COLO668 (cell line): ENCODE results near the gene COL27A1.

Experiments used
- DNase-seq: peaks from one replicate; lab custom pipeline; 2025; ENCODE audit not compliant: unreplicated experiment; lab: John Stamatoyannopoulos, UW

The COL27A1 gene

DNA sequence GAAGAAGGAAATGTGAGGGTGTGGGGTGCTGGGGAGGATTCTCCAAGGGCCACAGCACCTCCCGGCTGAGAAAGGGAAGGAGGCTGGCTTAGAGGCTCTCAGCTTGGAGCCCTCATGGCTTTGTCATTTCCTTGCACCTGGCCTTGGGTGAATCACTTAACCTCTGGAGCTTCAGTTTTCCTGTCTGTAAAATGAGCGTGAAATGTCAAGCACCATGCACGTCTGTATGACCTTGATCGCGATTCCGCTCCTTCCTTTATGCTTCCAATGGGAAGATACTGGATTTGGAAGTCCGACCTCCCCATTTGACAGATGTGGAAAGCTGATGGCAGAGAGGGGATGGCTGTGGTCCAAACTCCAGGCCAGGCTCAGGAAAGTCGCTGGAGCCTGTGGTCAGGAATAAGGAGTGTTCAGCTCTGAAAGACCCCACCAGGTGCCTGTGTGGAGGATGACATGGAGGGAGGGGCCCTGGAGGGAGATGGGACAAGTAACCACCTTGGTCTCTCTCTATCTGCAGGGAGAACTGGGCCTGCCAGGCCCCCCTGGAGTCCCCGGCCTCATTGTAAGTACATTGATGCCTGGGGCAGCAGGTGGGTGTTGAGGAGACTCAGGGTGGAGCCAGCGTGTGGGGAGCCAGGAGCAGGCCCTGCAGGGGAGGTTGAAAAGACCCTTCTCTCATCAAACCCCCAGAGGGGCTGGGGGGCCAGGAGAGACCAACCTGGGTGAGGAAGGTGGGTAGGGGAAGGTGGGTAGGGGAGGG is 66.5 kb downstream of the COL27A1 start:
- DNase-seq, result no peak

DNA sequence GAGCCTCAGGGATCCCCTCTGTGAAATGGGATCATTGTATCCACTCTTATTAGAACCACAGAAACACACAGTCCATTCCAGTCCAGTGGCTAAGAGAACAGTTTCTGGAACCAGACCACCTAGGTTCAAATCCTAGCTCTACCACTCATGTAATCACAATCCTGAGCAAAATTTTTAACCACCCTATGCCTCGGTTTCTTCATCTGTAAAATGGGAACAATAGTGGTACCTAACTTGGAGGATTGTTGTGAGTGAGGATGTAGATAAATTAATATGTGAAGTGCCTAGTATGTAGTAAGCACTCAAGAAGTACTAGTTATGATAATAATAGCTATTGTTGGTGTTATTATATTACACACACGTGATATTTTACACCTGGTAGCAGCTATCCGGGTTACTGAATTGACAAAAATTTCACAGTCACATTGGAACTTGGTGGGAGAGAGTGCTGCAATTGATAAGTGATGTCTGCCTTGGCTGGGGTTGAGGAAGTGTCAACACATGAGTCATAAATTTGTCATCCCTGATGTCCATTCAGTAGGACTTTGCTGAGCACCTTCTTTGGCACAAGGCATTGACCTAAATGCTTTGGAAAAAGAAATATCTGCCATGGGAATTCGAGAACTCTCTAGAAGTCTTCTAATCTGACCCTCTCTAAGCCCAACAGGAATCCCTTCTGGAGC is 68.4 kb downstream of the COL27A1 start:
- DNase-seq, result no peak

DNA sequence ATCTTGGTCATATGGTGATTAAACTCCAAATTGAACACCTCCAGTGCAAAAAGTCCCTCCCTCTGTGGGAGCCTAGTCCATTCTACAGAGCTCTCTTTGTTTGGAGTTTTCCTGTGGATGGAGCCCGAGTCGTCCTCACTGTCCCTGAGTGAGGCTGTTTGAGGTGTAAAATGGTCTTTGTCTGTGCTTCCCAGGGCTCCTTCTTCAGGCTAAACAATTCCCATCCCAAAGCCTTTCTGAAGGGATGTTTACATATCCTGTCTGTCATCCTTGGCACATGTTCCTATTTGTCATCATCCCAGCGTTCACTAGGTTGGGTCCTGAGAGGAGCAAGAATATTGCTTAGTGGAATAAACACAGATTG is 68.9 kb downstream of the COL27A1 start:
- DNase-seq, result no peak

DNA sequence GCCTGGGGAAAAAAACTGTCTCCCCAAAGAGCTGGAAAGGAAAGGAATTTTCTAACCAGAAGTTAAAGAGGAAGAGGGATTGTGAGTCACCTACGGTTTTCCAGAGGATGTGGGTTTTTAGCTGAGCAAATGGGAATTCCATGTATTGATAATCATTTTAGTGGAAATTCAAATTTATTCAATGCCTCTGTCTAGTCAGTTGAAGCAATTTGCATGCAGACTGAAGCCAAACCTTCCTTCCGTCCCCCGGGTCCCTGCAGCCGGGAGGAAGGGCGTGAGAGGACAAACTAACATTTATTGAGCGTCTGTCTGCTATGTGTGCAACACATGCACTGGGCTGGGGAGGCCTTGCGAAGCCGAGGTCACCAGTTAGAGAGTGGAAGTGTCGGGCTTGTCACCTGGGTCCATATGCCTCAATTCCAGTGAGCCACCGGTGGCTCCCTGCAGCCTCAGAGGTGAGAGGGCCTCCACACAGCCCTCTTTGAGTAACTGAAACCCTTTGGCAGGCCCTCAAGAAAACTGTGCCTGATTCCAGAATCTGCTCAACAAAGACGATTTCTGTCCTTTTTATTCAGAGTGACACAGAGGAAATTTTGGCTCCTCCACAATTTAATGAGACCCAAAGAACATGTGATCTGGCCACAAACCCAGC is 70.3 kb downstream of the COL27A1 start:
- no peak for DNase-seq

DNA sequence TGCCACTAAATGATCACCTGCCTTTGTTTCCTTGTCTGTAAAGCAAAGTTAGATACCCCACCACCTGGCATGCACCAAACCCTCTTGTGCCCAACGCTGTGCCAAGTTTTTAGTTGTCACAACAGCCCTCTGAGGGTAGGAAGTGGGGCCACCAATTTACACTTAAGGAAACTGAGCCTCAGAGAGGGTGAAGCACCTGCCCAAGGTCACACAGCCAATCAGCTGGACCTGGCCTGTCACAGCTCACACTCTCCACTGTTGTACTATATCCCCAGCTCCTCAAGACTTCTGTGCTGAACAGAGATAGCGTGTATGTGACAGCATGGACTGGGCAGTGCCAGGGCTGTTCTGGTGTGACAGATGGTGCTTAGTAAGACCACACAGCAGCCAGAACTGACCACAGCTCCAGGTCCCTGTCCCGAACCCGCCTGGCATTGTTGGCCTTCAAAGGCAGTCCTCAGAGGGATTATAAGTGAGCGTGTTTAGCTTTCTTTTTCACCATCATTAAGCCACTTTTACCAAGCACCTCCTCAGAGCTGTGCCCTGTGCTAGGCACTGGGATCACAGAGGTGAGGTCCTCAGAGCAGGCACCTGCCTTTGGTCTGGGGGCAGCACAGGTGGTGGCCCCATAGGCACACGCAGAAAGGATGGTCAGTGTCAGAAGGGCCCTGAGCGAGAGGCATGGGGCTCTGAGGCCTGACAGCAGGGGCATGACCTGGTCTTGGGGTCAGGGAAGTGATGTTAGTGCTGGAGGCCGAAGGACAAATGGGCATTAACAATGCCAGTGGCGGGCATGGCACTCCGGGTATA is 71.1 kb downstream of the COL27A1 start:
- no peak for DNase-seq

DNA sequence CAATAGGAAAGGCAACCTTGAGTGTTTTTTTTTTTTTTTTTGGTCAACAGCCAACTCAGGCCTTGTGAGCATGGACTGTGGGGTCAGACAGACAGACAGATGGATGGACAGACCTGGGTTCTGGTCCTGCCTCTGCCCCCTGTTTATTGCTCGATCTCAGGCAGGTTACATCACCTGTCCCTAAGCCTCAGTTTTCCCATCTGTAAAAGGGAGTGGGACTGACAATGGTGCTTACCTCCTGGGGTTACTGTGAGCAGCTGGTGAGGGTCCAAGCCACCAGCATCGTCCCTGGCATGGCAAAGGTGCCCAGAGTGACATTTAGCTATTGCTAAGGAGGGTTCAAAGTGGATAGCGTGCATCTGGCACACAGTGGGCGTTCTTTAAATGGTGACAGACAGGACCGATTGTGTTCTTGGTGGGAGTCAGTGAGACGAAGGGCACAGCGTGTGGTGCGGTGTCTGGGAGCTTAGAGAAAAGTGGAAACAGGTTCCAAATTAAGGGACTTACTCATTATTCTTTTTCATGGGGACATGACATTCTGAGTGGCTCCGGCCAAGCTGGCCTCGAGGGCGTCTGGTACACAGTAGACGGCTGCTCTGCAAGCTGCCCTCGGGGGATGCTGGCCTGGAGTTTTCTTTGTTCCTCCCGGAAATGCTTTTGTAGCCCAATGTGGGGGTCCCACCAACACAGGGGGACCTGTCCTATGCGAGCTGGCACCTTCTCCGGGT is 72.1 kb downstream of the COL27A1 start:
- no peak for DNase-seq

DNA sequence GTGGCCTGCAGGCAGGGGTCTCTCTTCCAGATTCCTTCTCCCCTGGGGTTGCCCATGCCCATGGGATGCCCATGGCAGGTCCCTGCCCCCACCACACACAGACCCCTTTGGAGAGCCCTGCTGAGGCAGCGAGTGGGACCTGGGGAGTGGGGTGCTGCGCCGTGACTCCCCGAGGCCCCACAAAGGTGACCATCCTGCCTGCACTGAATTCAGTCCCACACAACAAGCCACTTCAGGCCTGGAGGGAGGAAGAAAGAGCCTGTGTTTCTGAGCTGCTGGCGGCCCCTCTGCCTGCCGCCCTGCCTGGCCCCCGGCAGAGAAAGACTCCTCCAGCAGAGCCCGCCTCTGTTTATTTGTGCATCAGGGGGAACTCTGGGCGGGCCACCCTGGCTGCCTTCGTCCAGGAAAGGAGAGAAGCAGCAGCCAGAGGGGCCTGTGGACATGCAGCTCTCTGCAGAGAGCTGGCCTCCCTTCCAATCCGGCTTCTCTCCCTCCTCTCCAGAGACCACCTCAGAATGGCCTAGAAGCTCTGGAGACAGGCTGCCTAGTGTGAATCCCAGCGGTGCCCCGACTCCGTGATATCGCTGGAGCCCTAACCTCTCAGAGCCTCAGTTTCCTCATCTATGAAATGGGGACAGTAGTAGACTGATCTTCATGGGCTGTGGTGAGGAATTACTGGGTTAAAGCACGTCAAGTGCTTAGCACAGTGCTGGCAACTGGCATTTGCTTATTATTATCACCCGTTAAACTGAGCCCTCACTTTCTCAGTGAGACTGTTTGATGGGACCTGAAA is 72.9 kb downstream of the COL27A1 start:
- DNase-seq, result no peak

DNA sequence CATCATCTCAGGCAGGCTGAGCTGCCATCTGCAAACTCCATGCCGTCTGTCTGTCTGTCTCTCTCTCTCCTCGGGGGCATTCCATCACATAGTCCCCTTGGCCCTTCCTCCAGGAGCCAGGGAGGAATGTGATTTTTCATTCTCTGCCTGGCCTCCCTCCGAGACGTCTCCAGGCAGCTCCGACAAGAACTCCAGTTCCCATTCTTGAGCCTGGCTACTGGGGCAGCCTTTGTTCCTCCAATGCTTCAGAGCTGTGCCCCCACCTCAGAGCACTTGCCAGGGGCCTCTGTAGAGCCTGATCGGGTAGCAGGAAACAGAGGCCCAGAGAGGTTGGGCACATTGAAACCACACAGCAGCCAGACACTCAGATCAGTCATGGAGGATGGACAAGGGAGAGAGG is 74.0 kb downstream of the COL27A1 start:
- DNase-seq, result no peak

DNA sequence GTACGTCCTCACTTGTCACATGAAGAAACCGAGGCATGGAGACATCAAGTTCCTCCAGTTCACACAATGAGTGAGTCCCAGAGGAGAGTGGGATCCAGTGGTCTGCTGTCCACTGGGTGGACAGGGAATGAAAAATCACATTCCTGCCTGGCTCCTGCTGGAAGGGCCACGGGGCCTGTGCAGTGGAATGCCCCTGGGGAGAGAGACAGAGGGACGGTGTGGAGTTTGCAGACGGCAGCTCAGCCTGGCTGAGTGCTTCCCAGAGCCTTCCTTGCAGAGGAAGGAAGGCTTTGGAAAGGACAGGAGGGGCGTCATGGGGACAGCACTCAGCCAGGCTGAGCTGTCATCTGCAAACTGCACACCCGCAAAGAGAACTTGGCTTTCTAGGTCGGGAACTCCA is 74.7 kb downstream of the COL27A1 start:
- no peak for DNase-seq

DNA sequence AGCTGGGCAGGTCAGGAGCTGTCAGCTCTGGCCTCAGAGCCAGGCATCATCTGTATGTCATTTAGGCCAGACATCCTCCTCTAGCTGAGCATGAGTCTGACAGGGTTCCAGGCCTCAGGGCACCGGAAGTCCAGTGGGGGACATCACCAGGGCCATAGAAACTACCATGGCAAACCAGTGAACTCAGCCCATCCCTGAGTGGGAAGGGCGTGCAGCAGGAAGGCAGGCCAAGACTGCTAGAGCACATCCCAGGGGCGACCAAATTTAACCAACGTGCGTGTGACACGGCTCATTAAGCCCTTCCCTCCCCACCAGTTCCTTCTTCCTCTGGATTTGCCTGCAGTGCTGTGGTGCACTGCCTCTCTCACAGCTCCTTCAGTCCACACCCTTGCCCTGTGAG is 75.9 kb downstream of the COL27A1 start:
- DNase-seq, result no peak

DNA sequence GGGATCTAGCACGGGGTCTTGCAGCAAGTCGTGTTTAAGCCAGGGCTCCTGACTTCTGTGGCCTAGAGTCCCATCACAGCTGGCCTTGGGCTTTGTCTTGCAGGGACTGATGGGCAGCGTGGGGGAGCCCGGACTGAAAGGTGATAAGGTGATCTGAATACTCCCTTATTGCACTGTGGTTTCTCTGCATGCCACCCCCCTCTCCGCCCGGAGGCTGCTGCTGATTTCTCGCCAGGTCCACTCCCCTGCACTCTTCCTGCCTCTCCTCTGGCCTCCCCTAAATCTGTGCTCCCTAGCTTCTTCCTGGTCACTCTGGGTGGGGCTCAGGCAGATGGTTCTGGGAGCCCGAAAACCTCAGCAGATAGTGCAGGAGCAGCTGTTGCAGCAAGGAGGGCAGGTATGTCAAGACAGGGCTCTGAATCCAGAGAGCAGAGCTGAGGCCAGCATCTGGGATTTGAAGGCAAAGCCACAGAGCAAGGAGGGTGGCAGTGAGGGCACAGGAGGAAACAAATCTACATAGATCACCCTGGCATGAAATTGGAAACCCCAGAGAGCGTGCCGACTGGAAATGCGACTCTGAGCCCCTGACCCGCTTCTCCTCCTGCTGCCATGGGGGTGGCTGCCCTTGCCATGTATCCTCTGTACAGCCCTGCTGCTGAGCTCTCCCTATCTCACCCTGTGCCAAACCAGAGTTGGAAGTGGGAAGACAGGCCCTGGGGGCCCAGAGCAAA is 76.5 kb downstream of the COL27A1 start:
- DNase-seq, result no peak

DNA sequence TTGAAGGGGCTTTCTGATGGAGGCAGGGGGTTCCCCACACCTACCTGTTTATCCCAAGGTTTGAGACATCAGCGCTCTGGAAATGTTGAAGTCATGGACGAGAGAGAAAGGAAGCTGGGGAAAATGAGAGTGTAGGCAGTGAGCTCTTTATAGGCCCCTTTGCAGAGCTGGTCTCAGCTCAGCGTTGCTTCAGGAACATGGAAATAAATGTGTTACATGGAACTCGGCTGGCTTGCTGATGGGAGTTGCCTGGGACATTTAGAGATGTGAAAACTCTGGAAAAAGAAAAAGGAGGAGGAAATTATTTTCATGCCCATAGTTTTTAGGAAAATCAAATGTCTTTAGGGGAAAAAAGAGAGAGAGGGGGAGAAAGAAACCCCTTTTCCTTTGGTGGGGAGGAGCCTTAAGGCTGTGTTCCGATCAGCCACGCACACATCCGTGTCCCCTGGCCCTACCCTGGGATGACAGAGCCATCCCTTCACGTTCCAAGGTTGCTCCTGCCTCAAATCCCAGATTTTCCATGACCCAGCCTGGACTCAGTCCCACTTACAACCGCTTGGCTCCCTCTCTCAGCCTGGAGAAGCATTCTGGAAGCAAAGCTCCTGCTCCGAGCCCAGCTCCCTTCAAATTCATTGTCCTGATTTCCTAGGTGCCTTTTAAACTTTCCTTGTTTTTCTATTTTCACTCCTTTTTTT is 78.3 kb downstream of the COL27A1 start:
- DNase-seq, result no peak

DNA sequence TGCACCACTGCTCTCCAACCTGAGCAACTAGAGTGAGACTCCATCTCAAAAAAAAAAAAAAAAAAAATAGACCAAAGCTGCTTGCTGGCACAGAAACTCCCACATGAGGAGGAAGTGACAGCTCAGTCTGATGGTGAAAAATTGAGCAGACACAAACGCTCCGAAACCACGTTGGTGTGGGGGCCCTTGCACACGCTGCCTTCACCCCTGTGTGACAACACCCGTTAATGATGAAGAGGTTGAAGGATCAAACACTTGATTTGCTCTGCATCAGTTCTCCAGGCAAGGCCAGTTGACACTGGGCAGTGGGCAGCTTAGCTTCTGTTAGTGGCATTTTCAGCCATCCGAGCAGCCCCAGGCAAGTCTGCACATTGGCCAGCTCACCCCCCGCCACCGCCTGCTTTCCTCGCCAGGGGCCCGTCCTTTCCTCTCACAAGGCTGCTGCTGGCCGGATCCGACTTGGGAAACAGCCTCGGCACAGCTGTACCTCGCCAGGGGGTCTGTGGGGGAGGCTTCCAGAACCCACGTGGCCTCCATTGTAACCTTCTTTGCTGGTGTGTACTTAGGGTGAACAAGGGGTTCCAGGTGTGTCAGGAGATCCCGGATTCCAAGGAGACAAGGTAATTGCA is 79.8 kb downstream of the COL27A1 start:
- DNase-seq, result no peak

DNA sequence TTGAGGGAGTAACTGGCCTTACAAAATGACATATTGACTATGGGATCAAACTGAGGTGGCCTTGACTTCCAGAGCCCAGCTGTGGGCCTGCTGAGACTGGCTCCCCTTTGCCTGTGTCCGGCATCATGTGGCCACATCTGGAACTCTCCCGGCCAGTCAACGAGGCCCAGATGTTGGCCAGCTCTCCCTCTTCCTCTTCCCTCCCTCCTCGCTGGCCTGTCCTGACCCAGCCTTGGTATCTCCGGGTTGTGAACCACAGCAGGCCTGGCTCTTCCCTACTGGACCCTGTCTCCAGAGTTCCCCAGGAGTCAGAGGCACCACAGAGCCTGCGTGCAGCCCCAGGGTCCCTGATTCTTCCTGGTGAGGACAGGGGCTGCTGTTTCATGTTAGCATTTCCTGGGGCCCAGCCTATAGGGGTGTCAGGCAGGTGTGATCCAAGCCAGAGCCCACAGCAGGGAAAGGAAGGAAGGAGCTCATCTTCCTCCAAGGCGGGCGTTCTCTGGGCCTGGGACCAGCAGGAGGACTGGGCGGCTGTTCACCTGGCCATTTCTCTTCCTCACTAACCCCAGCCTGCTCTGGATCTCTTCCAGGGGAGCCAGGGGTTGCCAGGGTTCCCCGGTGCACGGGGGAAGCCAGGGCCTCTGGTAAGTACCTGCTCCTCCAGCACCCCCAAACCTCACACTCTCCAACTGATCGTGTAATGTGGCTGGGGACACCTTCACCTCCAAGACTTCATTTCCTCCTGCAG is 81.2 kb downstream of the COL27A1 start:
- no peak for DNase-seq

DNA sequence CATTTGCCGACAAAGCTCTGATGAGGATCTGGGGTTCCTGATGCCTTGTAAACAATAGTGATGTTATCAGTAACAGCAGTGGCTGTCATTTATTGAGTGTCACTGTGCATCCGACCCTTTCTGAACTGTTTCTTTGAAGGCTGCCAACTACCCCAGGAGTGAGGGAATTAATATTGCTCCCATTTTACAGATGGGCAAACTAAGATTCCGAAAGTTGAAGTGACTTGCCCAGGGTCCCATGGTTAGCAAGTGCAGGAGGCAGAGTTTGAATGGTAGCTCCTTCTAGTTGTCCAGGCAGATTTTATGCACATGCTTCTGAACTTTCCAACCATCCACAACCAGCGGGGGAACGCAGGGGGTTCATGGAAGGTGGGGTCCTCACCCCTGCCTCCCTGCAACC is 81.9 kb downstream of the COL27A1 start:
- no peak for DNase-seq

DNA sequence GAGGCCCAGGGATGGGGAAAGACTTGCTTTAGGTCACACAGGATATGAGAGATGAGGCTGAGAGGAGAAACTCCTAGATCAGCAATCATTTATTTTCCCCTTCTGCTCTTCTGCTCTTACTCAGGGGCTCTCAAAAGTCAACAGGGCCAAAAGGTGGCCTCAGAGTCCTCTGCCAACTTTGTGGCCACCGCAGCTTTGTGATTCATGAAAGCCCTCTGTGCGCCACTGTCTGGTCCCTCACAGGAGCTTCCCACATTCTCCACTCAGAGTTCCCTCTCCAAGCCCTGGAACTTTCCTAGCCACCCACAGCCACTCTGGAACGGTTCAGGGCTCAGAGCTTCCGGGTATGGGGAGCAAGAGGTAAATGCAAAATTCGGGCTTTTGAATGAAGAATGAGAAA is 82.4 kb downstream of the COL27A1 start:
- DNase-seq, result no peak

DNA sequence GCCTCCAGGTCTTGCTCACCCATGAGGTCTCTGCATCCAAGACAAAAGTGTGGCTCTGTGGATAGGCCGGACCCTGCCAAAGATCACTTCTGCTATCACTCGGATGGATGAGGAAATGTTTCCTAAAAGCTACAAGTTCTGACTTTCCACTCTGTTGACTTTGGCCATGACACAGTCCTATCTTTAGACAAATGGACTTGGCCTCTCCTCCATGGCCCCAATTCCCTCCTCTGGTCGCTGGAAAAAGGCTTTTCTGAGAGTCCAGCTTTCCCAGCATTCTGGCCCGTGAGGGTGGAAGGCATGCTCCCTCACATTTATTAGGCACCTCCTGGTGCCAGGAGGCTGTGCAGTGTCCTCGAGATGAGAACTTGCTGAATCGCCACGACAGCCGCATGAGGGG is 83.1 kb downstream of the COL27A1 start:
- no peak for DNase-seq
